BJ (cell line): ENCODE measurements around the gene KIAA1755. TPM values are rescaled to one million over a fixed set of nuclear protein-coding genes. Genes with fewer than 3 reads are reported as not detected.

Experiments used
- CTCF ChIA-PET: fragments of 350-600 bp; formaldehyde crosslinking; extraction: SDS; loops from one replicate; lab custom pipeline; 2021; ENCODE audit warnings: antibody characterized with exemption, inconsistent platforms; lab: Yijun Ruan, JAX
- POLR2A ChIA-PET: fragments of 300-600 bp; sonication (Branson Sonifier 250); formaldehyde crosslinking; extraction: SDS; loops from one replicate; lab custom pipeline; 2021; ENCODE audit warnings: antibody characterized with exemption; lab: Charles Lee
- DNase-seq: peaks from one replicate; pipeline ENCODE4 v3.0.0-alpha.2; 2011; ENCODE audit warnings: low read depth
- H3K27me3 ChIP-seq: 2 replicates; pipeline ENCODE4 v1.6.0; 2011; ENCODE audit warnings: low read length; ENCODE audit not compliant: control insufficient read depth, insufficient read depth
- H3K36me3 ChIP-seq: 2 replicates; pipeline ENCODE4 v1.5.1; 2011; ENCODE audit warnings: low read length; ENCODE audit not compliant: control insufficient read depth, insufficient read depth
- H3K4me3 ChIP-seq: 2 replicates; pipeline ENCODE4 v1.5.1; 2011; ENCODE audit warnings: low read depth, mild to moderate bottlenecking, control low read depth, low read length
- polyA plus RNA-seq: library from polyadenylated mRNA; depleted of rRNA; stranded (reverse); fragments of >200 nt; gene quantifications from 2 replicates; pipeline ENCODE4 v1.2.3, GENCODE V29; 2011
- TF ChIP-seq, protein P1 (sequence below): IDR thresholded peaks from 2 replicates; pipeline ENCODE4 v1.5.1; 2011; ENCODE audit warnings: low read depth, mild to moderate bottlenecking, control low read depth, inconsistent platforms, low read length, moderate library complexity; ENCODE audit not compliant: insufficient read depth

The KIAA1755 gene
- polyA plus RNA-seq, 1 experiment, result 9.7 TPM

DNA sequence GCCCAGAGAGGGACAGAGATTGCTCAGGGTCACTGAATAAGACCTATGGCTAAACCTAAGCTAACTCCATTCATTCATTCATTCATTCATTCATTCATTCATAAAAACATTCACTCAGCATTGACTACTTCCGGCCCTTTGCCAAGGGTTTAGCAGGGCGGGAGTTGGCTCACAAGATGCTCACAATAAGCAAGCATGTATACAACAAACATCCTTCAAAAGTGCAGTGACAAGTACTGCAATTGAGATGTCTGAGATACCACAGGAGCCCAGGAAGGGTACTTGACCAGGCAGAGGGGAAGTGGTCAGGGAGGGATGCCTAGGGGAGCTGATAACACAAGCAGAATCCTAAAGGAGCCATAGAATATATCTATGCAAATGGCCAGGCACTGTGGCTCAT is 18.2 kb upstream of the KIAA1755 start:
- H3K4me3 ChIP-seq, result no peak overlapping the region
- no peaks in the 10 kb centered on the region for H3K36me3 ChIP-seq
- TF ChIP-seq, protein P1, sequence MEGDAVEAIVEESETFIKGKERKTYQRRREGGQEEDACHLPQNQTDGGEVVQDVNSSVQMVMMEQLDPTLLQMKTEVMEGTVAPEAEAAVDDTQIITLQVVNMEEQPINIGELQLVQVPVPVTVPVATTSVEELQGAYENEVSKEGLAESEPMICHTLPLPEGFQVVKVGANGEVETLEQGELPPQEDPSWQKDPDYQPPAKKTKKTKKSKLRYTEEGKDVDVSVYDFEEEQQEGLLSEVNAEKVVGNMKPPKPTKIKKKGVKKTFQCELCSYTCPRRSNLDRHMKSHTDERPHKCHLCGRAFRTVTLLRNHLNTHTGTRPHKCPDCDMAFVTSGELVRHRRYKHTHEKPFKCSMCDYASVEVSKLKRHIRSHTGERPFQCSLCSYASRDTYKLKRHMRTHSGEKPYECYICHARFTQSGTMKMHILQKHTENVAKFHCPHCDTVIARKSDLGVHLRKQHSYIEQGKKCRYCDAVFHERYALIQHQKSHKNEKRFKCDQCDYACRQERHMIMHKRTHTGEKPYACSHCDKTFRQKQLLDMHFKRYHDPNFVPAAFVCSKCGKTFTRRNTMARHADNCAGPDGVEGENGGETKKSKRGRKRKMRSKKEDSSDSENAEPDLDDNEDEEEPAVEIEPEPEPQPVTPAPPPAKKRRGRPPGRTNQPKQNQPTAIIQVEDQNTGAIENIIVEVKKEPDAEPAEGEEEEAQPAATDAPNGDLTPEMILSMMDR, result no peak
- POLR2A ChIA-PET, result no interaction called here
- no peaks in the 10 kb centered on the region for H3K27me3 ChIP-seq
- CTCF ChIA-PET, result interaction anchor here (0.8 to 1.7 kb wide), 4 partner anchors 8 to 58 kb away, joined by 3 to 7 read pairs (median 5); no protein-coding TSS in a partner anchor
- no peak for DNase-seq

DNA sequence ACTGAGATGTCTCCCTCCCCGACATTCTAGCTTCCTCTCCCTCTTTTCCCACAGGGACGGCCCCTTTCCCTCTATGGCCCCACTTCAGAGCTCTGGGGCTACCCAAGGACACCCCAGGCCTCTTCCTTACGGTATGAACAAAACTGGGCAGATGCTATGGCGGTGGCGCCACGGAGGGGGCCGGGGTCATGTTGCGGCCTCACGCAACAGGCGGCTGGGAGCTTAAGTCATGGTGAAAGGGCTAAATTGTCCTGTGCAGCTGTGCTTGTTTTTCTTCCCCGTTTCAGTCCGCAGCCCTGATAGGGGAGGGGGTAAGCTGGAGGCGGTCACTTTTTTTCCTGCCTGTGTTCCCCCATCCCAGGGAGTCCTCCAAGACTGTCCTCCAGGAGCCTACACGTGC is 17.6 kb upstream of the KIAA1755 start:
- TF ChIP-seq, protein P1, result no peak
- ChIA-PET POLR2A (no interaction called here), CTCF (interaction anchor here (0.8 to 1.7 kb wide), 4 partner anchors 9 to 57 kb away, joined by 3 to 7 read pairs (median 4); no protein-coding TSS in a partner anchor)
- H3K36me3 ChIP-seq, result no peaks in the 10 kb centered on the region
- no peaks in the 10 kb centered on the region for H3K27me3 ChIP-seq
- DNase-seq, result no peak
- no peak overlapping the region for H3K4me3 ChIP-seq

DNA sequence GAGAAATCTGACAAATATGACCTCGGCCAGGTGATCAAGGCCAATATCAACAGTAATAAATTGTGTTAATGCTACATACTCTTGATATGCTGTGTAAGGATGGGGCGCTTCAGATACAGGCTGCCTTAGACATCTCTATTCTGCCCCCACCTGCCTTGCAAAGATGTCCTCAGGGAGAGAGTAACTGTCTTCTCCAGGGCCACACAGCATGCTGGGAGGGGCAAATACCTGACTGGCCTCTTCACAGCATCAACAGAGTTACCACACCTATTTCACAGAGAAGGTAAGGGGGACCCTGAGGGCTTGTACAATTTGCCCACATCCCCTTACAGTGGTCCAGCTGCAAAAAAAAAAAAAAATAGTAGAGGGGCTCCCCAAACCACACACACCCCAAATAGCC is 17.2 kb upstream of the KIAA1755 start:
- ChIA-PET POLR2A (no interaction called here), CTCF (interaction anchor here (0.8 to 1.6 kb wide), 2 partner anchors 9 to 53 kb away, joined by 3 to 5 read pairs; no protein-coding TSS in a partner anchor)
- TF ChIP-seq, protein P1, result no peak
- Histone ChIP-seq H3K36me3 (no peaks in the 10 kb centered on the region), H3K27me3 (no peaks in the 10 kb centered on the region), H3K4me3 (no peak overlapping the region)
- DNase-seq, result no peak

DNA sequence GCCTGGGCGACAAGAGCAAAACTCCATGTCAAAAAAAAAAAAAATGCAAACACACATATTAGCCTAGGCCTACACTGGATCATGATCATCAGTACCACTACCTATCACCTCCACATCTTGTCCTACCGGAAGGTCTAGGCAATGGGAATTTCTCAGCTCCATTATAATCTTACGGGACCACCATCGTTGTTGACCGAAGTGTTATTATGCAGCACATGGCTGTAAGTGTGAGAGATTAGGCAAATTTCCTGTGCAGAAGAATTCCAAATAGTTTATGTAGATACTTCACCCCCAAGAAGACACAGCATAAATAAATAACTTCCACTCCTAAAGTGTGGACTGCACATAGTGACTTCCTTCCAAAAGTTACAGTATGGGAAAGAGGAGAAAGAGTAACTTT is 16.8 kb upstream of the KIAA1755 start:
- H3K27me3 ChIP-seq, result no peaks in the 10 kb centered on the region
- no peaks in the 10 kb centered on the region for H3K36me3 ChIP-seq
- no peak overlapping the region for H3K4me3 ChIP-seq
- no peak for DNase-seq
- POLR2A ChIA-PET, result no interaction called here
- CTCF ChIA-PET, result interaction anchor here (1.0 kb wide), 1 partner anchor 48 kb away, joined by 3 read pairs; no protein-coding TSS in a partner anchor
- TF ChIP-seq, protein P1, result no peak

DNA sequence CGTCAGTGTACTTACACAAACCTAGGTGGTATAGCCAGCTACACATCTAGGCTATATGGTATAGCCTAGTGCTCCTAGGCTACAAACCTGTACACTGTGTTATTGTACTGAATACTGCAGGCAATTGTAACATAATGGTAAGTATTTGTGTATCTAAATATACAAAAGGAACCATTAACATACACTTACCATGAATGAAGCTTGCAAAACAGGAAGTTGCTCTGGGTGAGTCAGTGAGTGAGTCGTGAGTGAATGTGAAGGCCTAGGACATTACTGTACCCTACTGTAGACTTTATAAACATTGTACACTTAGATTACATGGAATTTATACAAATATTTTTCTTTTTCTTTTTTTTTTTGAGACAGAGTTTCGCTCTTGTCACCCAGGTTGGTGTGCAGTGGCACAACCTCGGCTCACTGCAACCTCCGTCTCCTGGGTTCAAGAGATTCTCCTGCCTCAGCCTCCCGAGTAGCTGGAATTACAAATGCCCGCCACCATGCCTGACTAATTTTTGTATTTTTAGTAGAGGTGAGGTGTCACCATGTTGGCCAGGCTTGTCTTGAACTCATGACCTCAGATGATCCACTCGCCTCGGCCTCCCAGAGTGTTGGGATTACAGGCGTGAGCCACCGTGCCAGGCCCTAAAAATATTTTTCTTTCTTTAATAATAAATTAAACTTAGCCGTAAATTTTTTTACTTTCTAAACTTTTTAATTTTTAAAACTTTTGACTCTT is 15.4 kb upstream of the KIAA1755 start:
- DNase-seq, result peak; percentile 70
- H3K36me3 ChIP-seq, result no peaks in the 10 kb centered on the region
- CTCF ChIA-PET, result interaction anchor here (0.6 to 1.3 kb wide), 6 partner anchors 11 to 162 kb away, joined by 3 to 4 read pairs (median 3); no protein-coding TSS in a partner anchor
- TF ChIP-seq, protein P1, result no peak
- H3K4me3 ChIP-seq, result no peak overlapping the region
- no peaks in the 10 kb centered on the region for H3K27me3 ChIP-seq
- POLR2A ChIA-PET, result no interaction called here
